ENCODE results near the gene TSPO.

- no peak for TF ChIP-seq CTCF (IDR thresholded peaks at IDR 0.05 in 4 of 5, conservative IDR thresholded peaks at IDR 0.05 in 1 of 5)
- no peak for TF ChIP-seq POLR2A (IDR thresholded peaks at IDR 0.05)
These were observed 6.4 kb upstream of the TSPO start for GRCh38 chr22:43144949-43145348.
